BE2C (cell line): Measurements from ENCODE around the gene WWOX.

Source experiments
- DNase-seq: peaks from one replicate; pipeline ENCODE4 v3.0.0-alpha.2; 2020
- H3K27me3 ChIP-seq: fragments of 250-450 bp; sonication (Bioruptor Pico); 2 replicates; pipeline ENCODE4 v1.5.1; 2020; ENCODE audit warnings: mild to moderate bottlenecking
- H3K36me3 ChIP-seq: fragments of 250-450 bp; sonication (Bioruptor Pico); 2 replicates; pipeline ENCODE4 v1.5.1; 2020; ENCODE audit warnings: mild to moderate bottlenecking
- H3K4me1 ChIP-seq: fragments of 250-450 bp; sonication (Bioruptor Pico); 2 replicates; pipeline ENCODE4 v1.5.1; 2020
- H3K4me3 ChIP-seq: 2 replicates; pipeline ENCODE4 v1.5.1; 2011; ENCODE audit warnings: low read depth, low read length
- H3K9me3 ChIP-seq: fragments of 250-450 bp; sonication (Bioruptor Pico); 2 replicates; pipeline ENCODE4 v1.5.1; 2020
- TF ChIP-seq, protein P1 (sequence below): IDR thresholded peaks from 2 replicates; pipeline ENCODE4 v1.5.1; 2012; ENCODE audit warnings: mild to moderate bottlenecking, low read depth, low read length

The WWOX gene

DNA sequence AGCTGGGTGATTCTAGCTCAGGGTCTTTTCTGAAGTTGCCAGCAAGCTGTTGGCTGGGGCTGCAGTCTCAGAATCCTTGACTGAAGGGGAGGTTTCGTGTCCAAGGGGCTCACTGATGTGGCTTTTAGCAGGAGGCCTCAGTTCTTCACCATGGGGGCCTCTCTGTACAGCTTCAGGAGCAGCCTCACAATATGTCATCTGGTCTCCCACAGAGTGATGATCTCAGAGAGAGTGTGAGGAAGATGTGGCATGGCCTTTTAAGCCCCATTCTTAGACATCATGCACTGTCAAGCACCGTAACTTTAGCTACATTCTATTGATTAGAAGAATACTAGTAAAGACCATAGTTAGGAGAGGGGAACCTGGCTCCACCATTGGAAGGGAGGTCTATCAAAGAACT is 732.6 kb downstream of the WWOX start:
- Histone ChIP-seq H3K4me1 (no peaks in the 10 kb centered on the region), H3K27me3 (no peaks in the 10 kb centered on the region), H3K4me3 (no peak overlapping the region), H3K36me3 (no peaks in the 10 kb centered on the region), H3K9me3 (no peaks in the 10 kb centered on the region)
- TF ChIP-seq, protein P1, sequence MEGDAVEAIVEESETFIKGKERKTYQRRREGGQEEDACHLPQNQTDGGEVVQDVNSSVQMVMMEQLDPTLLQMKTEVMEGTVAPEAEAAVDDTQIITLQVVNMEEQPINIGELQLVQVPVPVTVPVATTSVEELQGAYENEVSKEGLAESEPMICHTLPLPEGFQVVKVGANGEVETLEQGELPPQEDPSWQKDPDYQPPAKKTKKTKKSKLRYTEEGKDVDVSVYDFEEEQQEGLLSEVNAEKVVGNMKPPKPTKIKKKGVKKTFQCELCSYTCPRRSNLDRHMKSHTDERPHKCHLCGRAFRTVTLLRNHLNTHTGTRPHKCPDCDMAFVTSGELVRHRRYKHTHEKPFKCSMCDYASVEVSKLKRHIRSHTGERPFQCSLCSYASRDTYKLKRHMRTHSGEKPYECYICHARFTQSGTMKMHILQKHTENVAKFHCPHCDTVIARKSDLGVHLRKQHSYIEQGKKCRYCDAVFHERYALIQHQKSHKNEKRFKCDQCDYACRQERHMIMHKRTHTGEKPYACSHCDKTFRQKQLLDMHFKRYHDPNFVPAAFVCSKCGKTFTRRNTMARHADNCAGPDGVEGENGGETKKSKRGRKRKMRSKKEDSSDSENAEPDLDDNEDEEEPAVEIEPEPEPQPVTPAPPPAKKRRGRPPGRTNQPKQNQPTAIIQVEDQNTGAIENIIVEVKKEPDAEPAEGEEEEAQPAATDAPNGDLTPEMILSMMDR = no peak
- no peak for DNase-seq

DNA sequence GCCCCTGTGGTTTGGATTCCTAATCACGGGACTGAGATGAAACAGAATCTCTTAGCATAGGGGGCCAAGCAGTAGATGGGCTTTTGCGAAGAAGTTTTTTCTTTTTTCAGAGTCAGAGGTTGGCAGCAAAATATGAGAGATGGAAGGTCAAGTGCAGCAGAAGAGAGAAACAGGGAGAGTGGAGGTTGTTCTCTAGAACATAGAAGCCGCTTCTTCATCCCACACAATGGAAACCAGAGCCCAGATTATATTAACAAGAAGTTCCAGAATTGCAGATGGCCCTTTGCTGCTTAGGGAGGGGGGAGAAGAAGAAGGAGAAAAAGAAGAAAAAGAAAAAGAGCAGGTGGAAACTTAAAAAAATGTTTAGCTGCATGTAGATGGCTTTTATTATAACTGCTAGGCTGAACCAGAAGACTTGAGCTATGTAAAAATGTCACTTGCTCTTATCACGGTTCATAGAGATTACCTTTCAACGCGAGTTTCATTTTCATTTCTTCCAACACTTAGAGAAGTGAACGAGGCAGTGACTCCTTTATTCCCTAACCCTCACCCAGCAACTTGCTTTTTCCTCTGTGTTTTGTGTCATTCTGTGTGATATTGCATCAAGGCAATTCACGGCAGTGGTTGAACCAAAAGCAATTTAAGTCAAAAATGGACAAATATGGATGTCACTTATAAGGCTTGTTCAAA is 737.5 kb downstream of the WWOX start:
- Histone ChIP-seq H3K36me3 (no peaks in the 10 kb centered on the region), H3K27me3 (no peaks in the 10 kb centered on the region), H3K4me1 (no peaks in the 10 kb centered on the region), H3K9me3 (no peaks in the 10 kb centered on the region), H3K4me3 (no peak overlapping the region)
- DNase-seq = no peak
- TF ChIP-seq, protein P1 = no peak

DNA sequence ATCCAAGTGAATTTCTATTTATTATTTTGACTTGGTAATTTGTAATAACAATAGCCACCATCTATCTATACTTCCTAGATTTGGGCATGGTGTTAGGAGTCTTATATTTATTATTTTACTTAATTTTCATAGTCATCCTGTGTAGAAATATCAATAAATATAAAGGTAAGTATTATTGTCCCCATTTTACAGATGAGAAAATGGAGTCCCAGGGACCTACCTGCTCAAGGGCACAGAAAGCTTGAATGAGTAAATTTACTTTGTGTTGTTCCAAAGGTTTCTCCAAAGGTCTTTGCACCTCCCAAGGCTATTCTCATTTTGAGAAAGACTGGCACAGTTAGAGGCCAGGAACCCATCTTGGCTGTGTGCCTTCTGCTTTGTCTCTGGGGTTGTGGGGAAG is 738.3 kb downstream of the WWOX start:
- H3K4me1 ChIP-seq = no peaks in the 10 kb centered on the region
- TF ChIP-seq, protein P1 = no peak
- no peaks in the 10 kb centered on the region for H3K9me3 ChIP-seq
- no peak overlapping the region for H3K4me3 ChIP-seq
- no peaks in the 10 kb centered on the region for H3K36me3 ChIP-seq
- DNase-seq = no peak
- no peaks in the 10 kb centered on the region for H3K27me3 ChIP-seq

DNA sequence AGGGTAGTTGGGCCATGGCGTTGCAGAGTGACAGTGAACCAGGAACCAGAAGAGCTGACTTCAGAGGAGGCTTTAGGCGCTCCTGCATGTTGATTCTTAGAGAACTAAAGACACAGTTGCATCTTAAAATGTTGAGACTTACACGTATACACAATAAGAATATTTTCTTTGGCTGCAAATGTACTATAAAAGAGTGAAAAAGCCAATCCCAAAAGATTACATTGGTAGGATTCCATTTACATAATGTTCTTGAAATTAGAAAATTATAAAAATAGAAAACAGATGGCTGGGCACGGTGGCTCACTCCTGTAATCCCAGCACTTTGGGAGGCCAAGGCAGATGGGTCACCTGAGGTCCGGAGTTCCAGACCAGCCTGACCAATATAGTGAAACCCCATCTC is 738.8 kb downstream of the WWOX start:
- Histone ChIP-seq H3K27me3 (no peaks in the 10 kb centered on the region), H3K36me3 (no peaks in the 10 kb centered on the region), H3K4me1 (no peaks in the 10 kb centered on the region), H3K9me3 (no peaks in the 10 kb centered on the region), H3K4me3 (no peak overlapping the region)
- DNase-seq = no peak
- TF ChIP-seq, protein P1 = no peak

DNA sequence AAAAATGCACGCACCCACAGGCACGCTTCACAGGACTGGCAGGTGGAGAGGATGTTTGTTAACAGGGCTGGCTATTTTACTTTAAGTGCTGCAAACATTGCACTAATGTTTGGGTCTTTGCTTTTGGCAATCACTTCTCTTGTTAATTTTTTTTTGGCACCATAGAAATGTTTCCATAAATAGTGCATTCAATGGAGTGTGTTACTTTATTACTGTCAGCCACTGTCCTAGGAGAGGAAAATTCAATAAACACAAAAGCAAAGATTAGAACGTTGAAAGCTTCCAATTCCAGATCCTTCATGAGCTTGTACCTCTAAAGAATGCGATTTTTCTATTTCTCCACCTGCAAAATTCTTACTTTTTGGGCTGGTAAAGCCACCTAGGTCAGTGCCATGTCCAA is 743.5 kb downstream of the WWOX start:
- no peak overlapping the region for H3K4me3 ChIP-seq
- H3K4me1 ChIP-seq = no peaks in the 10 kb centered on the region
- H3K36me3 ChIP-seq = no peaks in the 10 kb centered on the region
- no peaks in the 10 kb centered on the region for H3K9me3 ChIP-seq
- TF ChIP-seq, protein P1 = no peak
- H3K27me3 ChIP-seq = no peaks in the 10 kb centered on the region
- DNase-seq = no peak

DNA sequence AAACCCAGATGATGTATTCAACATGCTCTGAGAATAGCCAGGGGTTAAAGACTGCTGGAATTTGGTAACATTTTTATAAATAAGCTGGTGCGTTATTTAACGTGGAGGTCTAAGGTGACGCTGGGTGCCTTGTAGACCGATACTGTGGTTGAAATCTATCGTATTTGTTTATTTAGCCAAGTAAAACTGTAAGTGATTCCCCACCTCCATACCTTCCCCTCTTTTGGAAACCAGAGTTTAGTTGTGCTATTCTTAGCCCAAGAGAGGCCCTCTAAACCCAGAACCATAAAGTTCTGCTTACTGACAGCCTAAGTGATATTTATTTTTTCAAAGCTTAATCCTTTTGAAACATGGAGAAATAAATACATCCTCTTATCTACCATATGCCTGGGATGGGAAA is 744.5 kb downstream of the WWOX start:
- TF ChIP-seq, protein P1 = no peak
- no peak for DNase-seq

More for the DNA sequence above, 744.5 kb downstream of the WWOX start:
- Histone ChIP-seq H3K27me3 (no peaks in the 10 kb centered on the region), H3K4me3 (no peak overlapping the region), H3K4me1 (no peaks in the 10 kb centered on the region), H3K9me3 (no peaks in the 10 kb centered on the region), H3K36me3 (no peaks in the 10 kb centered on the region)
